Aorta (tissue), 5 donors: ENCODE data around the gene SEMA3F. TPM values are rescaled to one million over a fixed set of nuclear protein-coding genes. Genes with fewer than 3 reads are reported as not detected.

Experiments used
- ATAC-seq: fragments of 200-7000 bp; cut with Tn5 transposase; one replicate; pipeline ENCODE4 v1.9.1; 2022; ENCODE audit warnings: moderate library complexity; ENCODE audit not compliant: low FRiP score
- DNase-seq, 2 donors: peaks; one replicate each; pipeline ENCODE4 v3.0.0-alpha.2; 2020
- H3K27ac ChIP-seq, 2 donors: one replicate each; pipeline ENCODE4 v1.5.1; 2013; ENCODE audit warnings: low read length in 2 of 2, mild to moderate bottlenecking in 2 of 2, moderate library complexity in 2 of 2, control low read depth in 1 of 2, inconsistent platforms in 1 of 2, low read depth in 1 of 2
- H3K27me3 ChIP-seq, 2 donors: one replicate each; pipeline ENCODE4 v1.6.1; 2013; ENCODE audit warnings: control low read depth in 1 of 2, low read length in 1 of 2, mild to moderate bottlenecking in 1 of 2, moderate library complexity in 1 of 2; ENCODE audit not compliant: insufficient read depth in 2 of 2, control insufficient read depth in 1 of 2
- H3K36me3 ChIP-seq, 2 donors: one replicate each; pipeline ENCODE4 v1.6.1; 2013; ENCODE audit warnings: control low read depth in 1 of 2, low read length in 1 of 2, mild to moderate bottlenecking in 1 of 2; ENCODE audit not compliant: insufficient read depth in 2 of 2, control insufficient read depth in 1 of 2
- H3K4me1 ChIP-seq, 2 donors: one replicate each; pipeline ENCODE4 v1.6.1; 2013; ENCODE audit warnings: low read length in 2 of 2, control low read depth in 1 of 2, mild to moderate bottlenecking in 1 of 2, moderate library complexity in 1 of 2; ENCODE audit not compliant: insufficient read depth in 2 of 2, control insufficient read depth in 1 of 2
- H3K4me3 ChIP-seq, 2 donors: one replicate each; pipeline ENCODE4 v1.5.1; 2013; ENCODE audit warnings: low read length in 2 of 2, control low read depth in 1 of 2, mild to moderate bottlenecking in 1 of 2
- H3K9me3 ChIP-seq: one replicate; pipeline ENCODE4 v1.6.1; 2013; ENCODE audit warnings: mild to moderate bottlenecking, low read length; ENCODE audit not compliant: control insufficient read depth
- WGBS, 2 donors: extraction: QIAGEN DNeasy Blood & Tissue Kit; methylation state at CpG; one replicate each; pipeline ENCODE4 v1.1.7; 2013; 5-methylcytosine and 5-hydroxymethylcytosine counted together
- intact Hi-C, 2 donors: fragments of 100-400 bp; cut with DNase I; formaldehyde crosslinking; loops; one replicate each; pipeline versions ENCODE4 v1.14.2 to v1.15.0; 2022
- polyA plus RNA-seq, 2 donors: library from polyadenylated mRNA; stranded (reverse); fragments of 200-250 nt; gene quantifications; one replicate each; pipeline ENCODE4 v1.2.3, GENCODE V29; 2013
- total RNA-seq, 2 donors: library from RNA; stranded (reverse); fragmentation: NEBNext Ultra II Directional; extraction: Animal tissue kit (Norgen Biotek cat#: 25700); gene quantifications; one replicate each; pipeline ENCODE4 v1.2.1, GENCODE V29; 2021
- donor health status: healthy with polysubstance abuse.
- donor health status: Bipolar disorder and iron deficiency.
- donor health status: DM: no; HTN: no; CAD: no.
- donor health status: DM: no; HTN: no; CAD: no.
- donor health status: DM: yes; HTN: yes; CAD: no.

The SEMA3F gene
- total and polyA plus RNA-seq, 4 donors, result 10.3 to 40.3 (median 28.3) TPM

DNA sequence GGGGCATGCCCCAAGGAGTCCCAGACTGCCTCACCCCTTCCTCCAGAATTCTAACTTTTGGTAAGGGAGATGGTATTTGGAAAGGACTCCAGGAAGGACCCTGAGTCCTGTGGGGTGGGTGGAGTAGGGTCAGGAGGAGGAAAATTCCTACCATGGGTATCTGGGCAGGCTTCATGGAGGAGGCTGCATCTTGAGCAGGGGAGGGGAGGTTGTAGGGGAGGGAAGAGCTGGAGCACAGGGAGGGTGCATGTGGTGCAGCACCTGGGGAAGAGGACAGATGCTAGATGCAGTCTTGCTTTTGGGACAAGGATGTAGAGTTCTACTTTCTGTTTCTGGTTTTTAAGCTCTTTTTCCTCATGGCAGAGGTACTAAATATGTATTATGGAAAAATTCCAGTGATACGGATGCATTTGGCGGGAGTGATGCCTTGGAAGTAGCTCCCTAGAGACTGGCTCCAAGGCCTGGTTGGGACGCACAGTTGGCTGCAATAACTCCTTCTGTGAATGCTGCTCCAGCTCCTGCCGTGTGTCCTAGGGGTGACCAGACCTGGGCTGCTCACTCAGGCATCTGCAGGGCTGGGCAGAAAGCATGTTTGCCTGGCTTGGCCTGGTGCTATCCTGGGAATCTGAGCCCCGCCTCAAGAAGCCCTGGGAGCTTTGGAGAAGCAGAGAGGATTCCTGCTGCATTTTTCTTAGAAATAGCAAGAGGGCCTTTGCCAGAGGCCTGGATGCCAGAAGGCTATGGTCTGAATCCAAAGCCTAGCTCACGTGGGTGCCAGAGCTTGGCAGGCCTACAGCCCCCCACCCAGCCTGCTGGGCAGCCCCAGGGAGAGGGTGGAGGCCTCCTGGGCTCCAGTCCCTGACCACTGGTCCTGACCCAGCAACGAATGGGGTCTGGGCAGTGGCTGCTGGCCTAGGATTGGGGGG lies 10.1 kb downstream of the SEMA3F start:
- DNase-seq (peak; percentile 86), ATAC-seq (peak; percentile 81)
- Histone ChIP-seq H3K36me3 (no peaks in the 10 kb centered on the region), H3K27me3 (no peaks in the 10 kb centered on the region), H3K27ac (peak overlapping the region in 1 of 2 donors; percentile 90), H3K4me1 (peaks cover 0 to 4% of the 10 kb centered on the region in 2 donors), H3K4me3 (no peak overlapping the region), H3K9me3 (no peaks in the 10 kb centered on the region)
- intact Hi-C loops, result no loop called here
- WGBS, 2 donors, result 0 to 4% methylated on average over 7 of the region's 7 CpGs

DNA sequence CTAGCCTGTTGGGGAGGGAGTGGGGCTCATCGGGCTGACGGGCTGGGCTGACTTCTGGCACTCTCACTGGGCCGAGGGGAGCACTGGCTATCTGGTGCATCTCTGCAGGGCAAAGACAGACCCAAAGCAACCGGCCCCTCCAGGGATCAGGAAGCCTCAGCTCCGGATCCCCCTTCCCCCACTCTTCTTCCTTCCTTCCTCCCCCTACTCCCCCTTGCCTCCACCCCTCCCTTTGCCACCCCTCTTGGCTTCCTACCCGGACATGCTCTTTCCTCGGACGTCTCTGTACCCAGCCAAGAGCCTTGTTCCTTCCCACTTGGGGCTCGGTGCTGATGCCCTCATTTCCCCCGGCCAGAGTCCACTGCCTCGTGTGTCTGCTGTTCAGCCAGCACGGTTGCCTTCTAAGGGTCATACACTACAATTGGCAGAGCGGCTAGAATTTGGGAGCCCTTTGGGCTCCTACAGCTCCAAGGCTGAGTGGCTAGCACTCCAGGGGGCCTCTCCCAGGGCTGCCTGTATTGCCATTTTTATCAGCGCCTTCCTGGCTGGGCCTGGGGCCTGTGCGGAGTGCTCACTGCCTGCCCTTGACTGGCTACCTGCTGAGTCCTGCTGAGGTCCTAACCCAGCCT lies 10.9 kb downstream of the SEMA3F start:
- ATAC-seq (peak; percentile 66), DNase-seq (no peak)
- Histone ChIP-seq H3K4me3 (no peak overlapping the region), H3K9me3 (no peaks in the 10 kb centered on the region), H3K36me3 (no peaks in the 10 kb centered on the region), H3K27ac (peak overlapping the region in 1 of 2 donors; percentile 90), H3K27me3 (no peaks in the 10 kb centered on the region), H3K4me1 (peaks cover 0 to 4% of the 10 kb centered on the region in 2 donors)
- intact Hi-C loops, result no loop called here
- 3 to 5% methylated on average over 12 to 15 of the region's 15 CpGs for WGBS, 2 donors

DNA sequence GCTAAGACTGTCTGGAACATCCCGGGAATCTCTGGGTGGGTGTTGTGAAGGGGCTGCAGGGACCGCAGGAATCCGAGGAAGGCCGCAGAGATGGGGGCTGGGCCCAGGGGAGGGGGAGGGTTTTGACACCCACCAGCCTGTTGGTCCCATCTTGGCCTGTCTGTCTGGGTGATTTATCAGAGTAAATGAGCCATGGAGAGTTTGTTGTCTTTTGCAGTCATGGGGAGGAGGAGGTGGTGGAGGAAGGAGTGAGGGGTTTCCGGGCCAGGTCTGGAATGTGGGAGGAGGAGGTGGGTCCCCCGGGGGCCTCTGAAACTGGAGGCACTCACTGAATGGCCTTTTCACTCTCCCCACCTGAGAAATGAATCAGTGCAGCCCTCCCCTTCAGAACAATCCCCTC lies 11.5 kb downstream of the SEMA3F start:
- H3K27me3 ChIP-seq, result no peaks in the 10 kb centered on the region
- H3K36me3 ChIP-seq, result no peaks in the 10 kb centered on the region
- intact Hi-C loops, result no loop called here
- 27 to 32% methylated on average over 6 of the region's 6 CpGs for WGBS, 2 donors
- DNase-seq, result no peak
- no peak for ATAC-seq
- H3K4me3 ChIP-seq, result no peak overlapping the region
- H3K27ac ChIP-seq, result peak overlapping the region in 1 of 2 donors; percentile 90
- no peaks in the 10 kb centered on the region for H3K9me3 ChIP-seq
- H3K4me1 ChIP-seq, result peaks cover 0 to 4% of the 10 kb centered on the region in 2 donors

DNA sequence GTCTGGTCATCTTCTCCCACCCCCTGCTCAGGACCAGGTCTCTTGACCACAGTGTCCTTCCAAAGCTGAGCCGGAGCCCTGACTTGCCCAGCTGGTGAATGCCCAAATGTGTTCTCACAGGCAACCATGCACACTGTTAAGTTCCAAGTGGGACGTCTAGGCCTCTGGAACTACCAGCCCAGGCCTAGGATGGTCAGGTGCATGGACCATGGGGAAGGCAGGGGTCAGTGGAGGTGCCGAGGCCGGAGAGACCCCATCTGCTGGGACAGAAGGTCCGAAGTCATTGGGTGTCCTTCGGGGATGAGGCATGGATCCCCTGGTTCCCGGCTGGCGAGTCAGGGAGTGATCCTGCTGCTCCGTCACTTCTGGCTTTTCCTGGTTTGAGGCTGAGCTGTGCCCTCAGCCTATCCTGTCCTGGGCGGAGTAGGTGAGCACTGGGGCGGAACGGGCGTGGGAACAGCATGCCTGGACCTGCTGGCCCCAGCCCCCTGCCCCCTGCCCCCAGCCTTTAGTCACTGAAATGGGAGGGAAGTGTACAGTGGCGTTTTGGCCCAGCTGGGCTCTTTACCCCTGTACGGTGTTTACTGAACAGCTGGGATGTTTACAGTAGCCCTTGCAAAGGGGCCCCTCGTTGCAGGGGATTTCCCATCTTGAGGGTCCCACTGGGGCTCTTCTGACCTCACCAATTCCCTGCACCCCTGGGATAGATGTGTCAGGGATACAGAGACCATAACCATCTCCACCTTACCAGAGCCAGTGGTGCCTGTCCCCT lies 12.1 kb downstream of the SEMA3F start:
- ATAC-seq (no peak), DNase-seq (no peak)
- Histone ChIP-seq H3K27me3 (no peaks in the 10 kb centered on the region), H3K9me3 (no peaks in the 10 kb centered on the region), H3K27ac (peak overlapping the region in 1 of 2 donors; percentile 90), H3K4me3 (no peak overlapping the region), H3K4me1 (peaks cover 0 to 4% of the 10 kb centered on the region in 2 donors), H3K36me3 (no peaks in the 10 kb centered on the region)
- 74 to 77% methylated on average over 16 of the region's 16 CpGs for WGBS, 2 donors
- intact Hi-C loops, result no loop called here

DNA sequence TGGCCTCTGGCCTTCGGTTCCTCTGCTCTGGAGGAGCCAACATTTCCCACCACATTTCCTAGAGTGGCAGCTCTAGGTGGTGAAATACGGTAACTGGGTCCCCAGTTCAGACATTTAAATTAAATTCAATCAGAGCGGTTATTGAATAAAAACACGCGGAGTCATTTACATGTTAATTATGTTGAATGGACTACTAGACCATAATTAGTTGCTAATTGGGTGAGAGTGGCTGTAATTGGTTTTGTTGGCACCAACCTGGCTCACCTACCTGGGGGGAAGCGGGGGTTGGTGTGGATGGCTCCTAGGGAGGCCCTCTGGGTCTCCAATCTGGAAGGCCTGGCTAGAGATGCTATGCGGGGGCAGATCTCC lies 12.7 kb downstream of the SEMA3F start:
- 96 to 97% methylated on average over 7 of the region's 7 CpGs for WGBS, 2 donors
- intact Hi-C loops, result no loop called here
- DNase-seq, result no peak
- Histone ChIP-seq H3K27ac (no peak overlapping the region), H3K27me3 (no peaks in the 10 kb centered on the region), H3K4me3 (no peak overlapping the region), H3K9me3 (no peaks in the 10 kb centered on the region), H3K4me1 (peaks cover 0 to 4% of the 10 kb centered on the region in 2 donors), H3K36me3 (no peaks in the 10 kb centered on the region)
- ATAC-seq, result no peak

DNA sequence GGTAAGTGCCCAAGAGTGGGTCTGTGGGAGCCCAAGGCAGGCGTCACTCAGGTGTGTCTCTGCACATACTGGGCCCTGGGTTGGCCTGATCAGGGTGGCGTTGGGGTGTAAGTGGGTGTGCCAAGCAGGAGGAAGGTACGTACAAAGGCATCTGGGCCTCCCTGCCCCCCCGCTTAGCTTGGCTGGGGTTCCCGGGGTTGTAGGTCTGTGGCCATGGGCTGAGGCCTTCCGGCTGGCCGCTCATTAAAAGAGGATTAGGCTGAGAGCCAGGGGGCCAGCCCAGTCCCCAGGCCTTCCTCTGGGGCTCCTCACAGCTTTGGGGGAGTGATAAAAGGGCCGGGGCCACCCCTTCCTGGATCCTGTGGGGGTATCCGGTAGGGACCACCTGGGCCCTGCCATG lies 13.3 kb downstream of the SEMA3F start:
- intact Hi-C loops, result no loop called here
- H3K4me3 ChIP-seq, result no peak overlapping the region
- peaks cover 0 to 4% of the 10 kb centered on the region in 2 donors for H3K4me1 ChIP-seq
- no peaks in the 10 kb centered on the region for H3K9me3 ChIP-seq
- no peak for DNase-seq
- H3K27ac ChIP-seq, result no peak overlapping the region
- no peaks in the 10 kb centered on the region for H3K27me3 ChIP-seq
- 75 to 78% methylated on average over 9 of the region's 9 CpGs for WGBS, 2 donors
- ATAC-seq, result no peak
- H3K36me3 ChIP-seq, result no peaks in the 10 kb centered on the region

DNA sequence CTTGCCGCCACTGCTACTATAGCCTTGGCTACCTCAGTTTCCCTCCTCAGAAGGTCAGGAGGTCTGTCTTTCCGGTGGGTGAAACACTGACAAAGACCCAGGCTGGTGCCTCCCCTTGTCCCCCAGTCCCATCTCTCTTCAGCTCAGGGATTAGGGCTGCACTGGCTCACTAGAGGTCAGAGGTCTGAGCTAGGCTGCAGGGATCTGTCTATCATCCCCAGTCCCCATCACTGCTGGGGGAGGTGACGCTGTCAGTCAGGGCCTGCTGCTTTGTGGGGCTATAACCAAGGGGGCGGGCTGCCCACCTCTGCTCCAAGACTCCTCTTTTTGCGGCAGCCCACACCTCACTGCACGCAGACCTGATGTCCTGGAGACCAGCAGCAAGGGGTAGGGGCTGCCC lies 13.7 kb downstream of the SEMA3F start:
- no peak for DNase-seq
- H3K4me1 ChIP-seq, result peaks cover 0 to under 1% of the 10 kb centered on the region in 2 donors
- no peak overlapping the region for H3K4me3 ChIP-seq
- peak overlapping the region in 1 of 2 donors; percentile 0 for H3K27ac ChIP-seq
- 96 to 98% methylated on average over 6 of the region's 6 CpGs for WGBS, 2 donors
- ATAC-seq, result no peak
- no peaks in the 10 kb centered on the region for H3K27me3 ChIP-seq
- H3K9me3 ChIP-seq, result no peaks in the 10 kb centered on the region
- intact Hi-C loops, result no loop called here
- H3K36me3 ChIP-seq, result no peaks in the 10 kb centered on the region

DNA sequence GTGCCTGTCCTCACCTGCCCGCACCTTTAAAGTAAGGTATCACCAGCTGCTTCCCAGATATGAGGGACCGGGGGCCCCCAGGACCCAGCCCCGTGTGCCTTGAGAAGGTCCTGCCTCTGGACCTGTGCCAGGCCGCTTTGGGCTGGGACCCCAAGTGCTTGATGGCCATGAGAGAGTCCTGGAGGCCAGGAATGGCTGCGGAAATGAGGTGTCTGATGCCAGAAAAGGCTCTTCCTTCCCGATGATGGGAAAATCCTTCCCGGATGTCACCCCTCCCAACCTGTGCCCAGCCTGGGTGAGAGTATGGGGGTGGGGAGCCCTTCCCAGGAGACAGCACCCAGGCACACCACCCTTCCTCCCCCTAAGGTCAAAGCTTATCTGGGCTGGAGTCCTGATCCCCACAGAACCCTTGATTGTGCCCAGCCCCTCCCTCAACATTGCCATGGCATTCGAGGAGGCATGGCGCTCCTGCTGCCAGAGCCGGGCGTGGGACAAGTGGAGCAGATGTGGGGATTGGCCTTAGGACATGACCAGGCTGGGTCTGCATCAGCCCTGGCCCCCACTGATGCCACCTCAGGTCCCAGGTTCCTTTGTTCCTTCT lies 14.2 kb downstream of the SEMA3F start:
- Histone ChIP-seq H3K36me3 (no peaks in the 10 kb centered on the region), H3K9me3 (no peaks in the 10 kb centered on the region), H3K4me3 (no peak overlapping the region), H3K27me3 (no peaks in the 10 kb centered on the region), H3K4me1 (no peaks in the 10 kb centered on the region), H3K27ac (no peak overlapping the region)
- intact Hi-C loops, result no loop called here
- ATAC-seq (no peak), DNase-seq (no peak)
- WGBS, 2 donors, result 86 to 88% methylated on average over 11 of the region's 11 CpGs
